ENCODE measurements around the gene TMEM266. TPM values are rescaled to one million over a fixed set of nuclear protein-coding genes. Genes with fewer than 3 reads are reported as not detected.

Gene TMEM266
- total and polyA plus RNA-seq, 5 donors from 2014 or later: 0.08 to 0.25 (median 0.21) TPM

DNA sequence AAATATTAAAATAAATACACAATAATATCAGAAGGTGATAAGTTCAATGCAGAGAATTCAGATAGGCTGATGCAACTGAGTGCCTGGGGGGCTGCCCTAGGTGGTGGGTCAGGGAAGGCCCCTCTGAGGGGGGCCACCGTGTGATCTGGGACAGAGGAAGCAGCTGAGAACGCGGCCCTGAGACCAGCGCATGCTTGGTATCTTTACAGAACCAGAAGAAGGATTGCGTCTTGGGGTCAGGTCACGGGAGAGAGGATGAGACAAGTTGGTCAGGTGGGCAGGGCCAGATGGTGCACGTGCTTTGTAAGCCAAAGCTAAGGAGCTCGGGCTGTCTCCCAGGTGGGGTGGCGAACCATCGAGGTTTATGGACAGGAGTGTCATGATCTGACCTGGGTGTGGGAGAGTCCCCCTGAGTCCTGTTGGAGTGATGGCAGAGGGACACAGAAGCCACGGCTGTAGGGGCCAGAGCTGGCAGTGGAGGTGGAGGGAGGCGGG, 130.3 kb downstream of the TMEM266 start:
- no peaks in the 10 kb centered on the region for H3K36me3 Mint-ChIP-seq

DNA sequence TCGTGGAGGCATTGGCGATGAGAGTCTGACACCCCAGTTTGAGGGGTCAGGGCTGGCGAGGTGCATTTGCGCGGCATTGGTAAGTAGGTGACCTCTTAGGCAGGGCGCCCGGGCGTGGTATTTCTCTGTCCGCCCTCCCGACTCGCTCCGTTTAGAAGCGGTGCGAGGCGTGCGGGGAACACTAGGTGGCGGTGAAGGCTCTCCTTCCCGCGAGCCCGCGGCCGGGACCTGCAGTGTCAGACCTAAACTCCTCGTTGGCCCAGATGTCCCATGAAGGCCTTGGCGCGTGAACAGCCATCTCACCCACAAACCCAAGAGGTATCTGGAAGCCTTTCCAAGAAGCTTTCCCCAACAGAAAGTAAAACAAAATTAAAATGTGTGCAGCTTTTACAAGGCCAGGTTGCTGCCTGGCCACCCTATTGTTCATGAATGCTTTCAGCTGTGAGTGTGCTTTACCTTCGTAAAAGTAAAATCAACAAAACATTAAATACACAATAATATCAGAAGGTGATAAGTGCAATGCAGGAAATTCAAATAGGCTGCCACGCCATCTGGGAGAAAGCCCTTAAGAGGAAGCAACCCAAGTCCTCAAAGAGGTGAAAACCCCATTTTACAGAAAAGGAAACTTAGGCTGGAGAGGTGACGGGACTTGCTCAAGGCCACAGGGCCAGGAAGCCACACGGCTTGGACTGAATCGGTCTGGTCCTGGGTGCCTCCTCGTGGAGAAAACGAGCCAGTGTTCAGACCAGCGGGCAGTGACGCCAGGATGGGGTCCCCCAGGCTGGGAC, 131.2 kb downstream of the TMEM266 start:
- H3K27ac ChIP-seq (ENCODE audit: insufficient read depth, low read length, poor library complexity, severe bottlenecking): no peak overlapping the region
- no peaks in the 10 kb centered on the region for H3K36me3 ChIP-seq (ENCODE audit: control insufficient read depth, insufficient read depth, low read length)
- Mint-ChIP-seq H3K27ac (peak overlapping the region; percentile 20 to 80 (median 42)), H3K9me3 (peaks cover 0 to 2% (median 0%) of the 10 kb centered on the region in 7 donors), H3K27me3 (peaks cover 6% of the 10 kb centered on the region), H3K36me3 (no peaks in the 10 kb centered on the region), H3K4me1 (peaks cover 4 to 16% (median 11%) of the 10 kb centered on the region in 4 donors), H3K4me3 (peak overlapping the region; percentile 11 to 83 (median 76))
- peak overlapping the region; percentile 68 for H3K4me3 ChIP-seq (ENCODE audit: low read depth, low read length)
- H3K9me3 ChIP-seq (ENCODE audit: control insufficient read depth in 2 of 2, low read length in 2 of 2): no peaks in the 10 kb centered on the region
- peaks cover 10% of the 10 kb centered on the region for H3K4me1 ChIP-seq (ENCODE audit: control insufficient read depth, insufficient read depth, low read length, poor library complexity, severe bottlenecking)
- H3K27me3 ChIP-seq (ENCODE audit: control insufficient read depth, insufficient read depth, low read length): no peaks in the 10 kb centered on the region
- ATAC-seq (ENCODE audit: low read depth in 2 of 2) (peak; percentile 79 to 86), DNase-seq (peak; percentile 36 to 74 (median 61))

More for the DNA sequence above, 130.3 kb downstream of the TMEM266 start:
- H3K27ac Mint-ChIP-seq: no peak overlapping the region
- no peak overlapping the region for H3K4me3 ChIP-seq (ENCODE audit: low read depth, low read length)
- peaks cover 10 to 16% (median 14%) of the 10 kb centered on the region in 4 donors for H3K4me1 Mint-ChIP-seq
- no peaks in the 10 kb centered on the region for H3K36me3 ChIP-seq (ENCODE audit: control insufficient read depth, insufficient read depth, low read length)
- H3K9me3 Mint-ChIP-seq: peaks cover 0 to 2% (median 0%) of the 10 kb centered on the region in 7 donors
- H3K4me3 Mint-ChIP-seq: peak overlapping the region in 2 of 4 donors; percentile 59 to 72
- peaks cover 11% of the 10 kb centered on the region for H3K27me3 Mint-ChIP-seq
- DNase-seq (no peak), ATAC-seq (ENCODE audit: low read depth in 2 of 2) (no peak)
- H3K4me1 ChIP-seq (ENCODE audit: control insufficient read depth, insufficient read depth, low read length, poor library complexity, severe bottlenecking): peaks cover 10% of the 10 kb centered on the region
- no peaks in the 10 kb centered on the region for H3K27me3 ChIP-seq (ENCODE audit: control insufficient read depth, insufficient read depth, low read length)
- H3K27ac ChIP-seq (ENCODE audit: insufficient read depth, low read length, poor library complexity, severe bottlenecking): no peak overlapping the region
- no peaks in the 10 kb centered on the region for H3K9me3 ChIP-seq (ENCODE audit: control insufficient read depth in 2 of 2, low read length in 2 of 2)

GRCh38 chr15:76191539-76192244, 131.9 kb downstream of the TMEM266 start:
- DNase-seq (peak in 1 of 3 donors; percentile 11), ATAC-seq (ENCODE audit: low read depth in 2 of 2) (no peak)
- Mint-ChIP-seq H3K27ac (peak overlapping the region in 1 of 3 donors; percentile 20), H3K36me3 (no peaks in the 10 kb centered on the region), H3K27me3 (peaks cover 6% of the 10 kb centered on the region), H3K9me3 (peaks cover 0 to 2% (median 0%) of the 10 kb centered on the region in 7 donors), H3K4me1 (peaks cover 4 to 16% (median 11%) of the 10 kb centered on the region in 4 donors), H3K4me3 (peak overlapping the region in 2 of 4 donors; percentile 11 to 38)
- H3K36me3 ChIP-seq (ENCODE audit: control insufficient read depth, insufficient read depth, low read length): no peaks in the 10 kb centered on the region
- H3K4me3 ChIP-seq (ENCODE audit: low read depth, low read length): peak overlapping the region; percentile 68
- H3K4me1 ChIP-seq (ENCODE audit: control insufficient read depth, insufficient read depth, low read length, poor library complexity, severe bottlenecking): peaks cover 14% of the 10 kb centered on the region
- H3K27ac ChIP-seq (ENCODE audit: insufficient read depth, low read length, poor library complexity, severe bottlenecking): no peak overlapping the region
- no peaks in the 10 kb centered on the region for H3K9me3 ChIP-seq (ENCODE audit: control insufficient read depth in 2 of 2, low read length in 2 of 2)
- no peaks in the 10 kb centered on the region for H3K27me3 ChIP-seq (ENCODE audit: control insufficient read depth, insufficient read depth, low read length)

DNA sequence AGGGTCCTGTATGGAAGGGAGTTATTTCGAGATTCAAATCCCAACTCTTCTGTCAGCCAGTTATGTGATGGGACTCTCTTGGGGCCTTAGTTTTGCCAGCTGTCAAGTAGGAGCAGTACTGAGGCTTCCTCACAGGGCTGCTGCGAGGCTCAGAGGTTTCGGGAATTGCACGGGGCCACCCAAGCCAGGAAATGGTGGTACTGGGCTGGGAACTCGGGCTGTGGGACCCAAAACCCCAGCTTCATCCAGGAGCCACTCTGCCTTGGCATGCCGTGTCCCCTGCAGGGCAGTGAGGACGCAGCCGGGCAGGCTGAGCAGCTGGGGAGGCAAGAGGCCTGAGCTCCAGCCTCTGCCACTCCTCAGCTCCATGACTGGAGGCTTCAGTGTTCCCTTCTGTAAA, 132.9 kb downstream of the TMEM266 start:
- Histone ChIP-seq H3K4me1 (ENCODE audit: control insufficient read depth, insufficient read depth, low read length, poor library complexity, severe bottlenecking) (peaks cover 18% of the 10 kb centered on the region), H3K27me3 (ENCODE audit: control insufficient read depth, insufficient read depth, low read length) (no peaks in the 10 kb centered on the region), H3K27ac (ENCODE audit: insufficient read depth, low read length, poor library complexity, severe bottlenecking) (no peak overlapping the region), H3K9me3 (ENCODE audit: control insufficient read depth in 2 of 2, low read length in 2 of 2) (no peaks in the 10 kb centered on the region), H3K36me3 (ENCODE audit: control insufficient read depth, insufficient read depth, low read length) (no peaks in the 10 kb centered on the region), H3K4me3 (ENCODE audit: low read depth, low read length) (no peak overlapping the region)
- H3K9me3 Mint-ChIP-seq: peaks cover 0 to 2% (median 0%) of the 10 kb centered on the region in 7 donors
- no peak for ATAC-seq (ENCODE audit: low read depth in 2 of 2)
- peak overlapping the region in 1 of 3 donors; percentile 48 for H3K27ac Mint-ChIP-seq
- H3K4me3 Mint-ChIP-seq: no peak overlapping the region
- H3K36me3 Mint-ChIP-seq: no peaks in the 10 kb centered on the region
- peaks cover 4 to 18% (median 16%) of the 10 kb centered on the region in 4 donors for H3K4me1 Mint-ChIP-seq
- peaks cover 6% of the 10 kb centered on the region for H3K27me3 Mint-ChIP-seq
- DNase-seq: no peak

DNA sequence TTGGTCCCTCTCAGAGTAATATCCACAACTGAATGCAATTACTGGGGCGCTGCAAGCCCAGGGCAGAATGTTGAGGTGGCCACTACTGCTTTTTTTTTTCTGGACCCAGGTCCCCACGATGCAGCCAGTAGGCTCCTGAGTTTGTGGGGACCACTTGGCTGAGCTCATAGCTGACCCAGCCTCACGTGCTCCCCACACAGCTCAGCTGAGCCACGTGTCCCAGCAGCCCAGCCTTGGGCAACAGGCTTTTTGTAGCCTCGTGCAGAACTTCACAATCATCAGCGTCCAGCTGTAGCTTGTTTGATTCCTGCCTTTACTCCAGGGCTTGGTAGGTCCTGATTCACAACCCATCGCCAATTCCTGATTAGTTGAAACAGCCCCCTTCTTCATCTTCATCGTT, 134.1 kb downstream of the TMEM266 start:
- no peaks in the 10 kb centered on the region for H3K36me3 ChIP-seq (ENCODE audit: control insufficient read depth, insufficient read depth, low read length)

GRCh38 chr15:76195506-76196268, 135.9 kb downstream of the TMEM266 start:
- Histone ChIP-seq H3K4me1 (ENCODE audit: control insufficient read depth, insufficient read depth, low read length, poor library complexity, severe bottlenecking) (peaks cover 15% of the 10 kb centered on the region), H3K4me3 (ENCODE audit: low read depth, low read length) (no peak overlapping the region), H3K9me3 (ENCODE audit: control insufficient read depth in 2 of 2, low read length in 2 of 2) (no peaks in the 10 kb centered on the region), H3K27me3 (ENCODE audit: control insufficient read depth, insufficient read depth, low read length) (no peaks in the 10 kb centered on the region), H3K36me3 (ENCODE audit: control insufficient read depth, insufficient read depth, low read length) (no peaks in the 10 kb centered on the region), H3K27ac (ENCODE audit: insufficient read depth, low read length, poor library complexity, severe bottlenecking) (no peak overlapping the region)
- no peaks in the 10 kb centered on the region for H3K36me3 Mint-ChIP-seq
- H3K27ac Mint-ChIP-seq: peak overlapping the region in 2 of 3 donors; percentile 17 to 18
- H3K4me3 Mint-ChIP-seq: no peak overlapping the region
- DNase-seq (no peak), ATAC-seq (ENCODE audit: low read depth in 2 of 2) (no peak)
- peaks cover 3 to 14% (median 9%) of the 10 kb centered on the region in 4 donors for H3K4me1 Mint-ChIP-seq
- peaks cover 4% of the 10 kb centered on the region for H3K27me3 Mint-ChIP-seq
- no peaks in the 10 kb centered on the region for H3K9me3 Mint-ChIP-seq

More for the DNA sequence above, 134.1 kb downstream of the TMEM266 start:
- Mint-ChIP-seq H3K27me3 (peaks cover 6% of the 10 kb centered on the region), H3K4me1 (peaks cover 4 to 18% (median 16%) of the 10 kb centered on the region in 4 donors), H3K27ac (no peak overlapping the region), H3K9me3 (peaks cover 0 to 2% (median 0%) of the 10 kb centered on the region in 7 donors), H3K4me3 (peak overlapping the region in 1 of 4 donors; percentile 77), H3K36me3 (no peaks in the 10 kb centered on the region)
- Histone ChIP-seq H3K27me3 (ENCODE audit: control insufficient read depth, insufficient read depth, low read length) (no peaks in the 10 kb centered on the region), H3K27ac (ENCODE audit: insufficient read depth, low read length, poor library complexity, severe bottlenecking) (no peak overlapping the region), H3K9me3 (ENCODE audit: control insufficient read depth in 2 of 2, low read length in 2 of 2) (no peaks in the 10 kb centered on the region), H3K4me3 (ENCODE audit: low read depth, low read length) (no peak overlapping the region), H3K4me1 (ENCODE audit: control insufficient read depth, insufficient read depth, low read length, poor library complexity, severe bottlenecking) (peaks cover 18% of the 10 kb centered on the region)
- ATAC-seq (ENCODE audit: low read depth in 2 of 2): no peak
- DNase-seq: no peak
